ENCODE results near the gene SYCP2.

The SYCP2 gene

GRCh38 chr20:59848182-59848581 lies 85.3 kb downstream of the SYCP2 start:
- TF ChIP-seq CTCF (IDR thresholded peaks at IDR 0.05): no peak
- Histone ChIP-seq H3K4me1 (no peaks in the 10 kb centered on the region), H3K9me3 (no peaks in the 10 kb centered on the region), H3K4me3 (no peak overlapping the region), H3K27me3 (no peaks in the 10 kb centered on the region), H3K36me3 (no peaks in the 10 kb centered on the region), H3K27ac (no peak overlapping the region)
- intact Hi-C loops (cut with DNase I; ENCODE audit: low total_unique reads): no loop called here
- no peak for DNase-seq

GRCh38 chr20:59845472-59845871 lies 88.0 kb downstream of the SYCP2 start:
- TF ChIP-seq CTCF (IDR thresholded peaks at IDR 0.05): no peak
- no peak for DNase-seq
- Histone ChIP-seq H3K4me1 (no peaks in the 10 kb centered on the region), H3K4me3 (no peak overlapping the region), H3K9me3 (no peaks in the 10 kb centered on the region), H3K36me3 (no peaks in the 10 kb centered on the region), H3K27ac (no peak overlapping the region), H3K27me3 (peaks cover 0 to 3% of the 10 kb centered on the region in 2 donors)
- intact Hi-C loops (cut with DNase I; ENCODE audit: low total_unique reads): no loop called here

GRCh38 chr20:59839400-59839799 lies 94.0 kb downstream of the SYCP2 start:
- no peak for TF ChIP-seq CTCF (IDR thresholded peaks at IDR 0.05)

GRCh38 chr20:59837623-59838394 lies 95.6 kb downstream of the SYCP2 start:
- H3K36me3 ChIP-seq: no peaks in the 10 kb centered on the region
- peaks cover 0 to 17% of the 10 kb centered on the region in 2 donors for H3K27me3 ChIP-seq
- H3K4me3 ChIP-seq: no peak overlapping the region
- DNase-seq: no peak
- no peak for TF ChIP-seq CTCF (IDR thresholded peaks at IDR 0.05)
- no peak overlapping the region for H3K27ac ChIP-seq
- H3K4me1 ChIP-seq: peaks cover 0 to 21% (median 15%) of the 10 kb centered on the region in 4 donors
- intact Hi-C loops (cut with DNase I; ENCODE audit: low total_unique reads): no loop called here
- H3K9me3 ChIP-seq: no peaks in the 10 kb centered on the region

More at GRCh38 chr20:59839400-59839799, 94.0 kb downstream of the SYCP2 start:
- DNase-seq: no peak
- H3K4me3 ChIP-seq: no peak overlapping the region
- no peaks in the 10 kb centered on the region for H3K9me3 ChIP-seq
- intact Hi-C loops (cut with DNase I; ENCODE audit: low total_unique reads): no loop called here
- H3K4me1 ChIP-seq: peaks cover 0 to 21% (median 15%) of the 10 kb centered on the region in 4 donors
- peaks cover 0 to 14% of the 10 kb centered on the region in 2 donors for H3K27me3 ChIP-seq
- no peaks in the 10 kb centered on the region for H3K36me3 ChIP-seq
- no peak overlapping the region for H3K27ac ChIP-seq

GRCh38 chr20:59836767-59837166 lies 96.7 kb downstream of the SYCP2 start:
- Histone ChIP-seq H3K4me1 (peaks cover 0 to 21% (median 15%) of the 10 kb centered on the region in 4 donors), H3K27me3 (peaks cover 0 to 19% of the 10 kb centered on the region in 2 donors), H3K36me3 (no peaks in the 10 kb centered on the region), H3K27ac (no peak overlapping the region), H3K9me3 (no peaks in the 10 kb centered on the region), H3K4me3 (no peak overlapping the region)
- no peak for DNase-seq
- no peak for TF ChIP-seq CTCF (IDR thresholded peaks at IDR 0.05)
- intact Hi-C loops (cut with DNase I; ENCODE audit: low total_unique reads): no loop called here
